Colonic mucosa (tissue), 4 donors: ENCODE data around the gene PUM1. TPM values are rescaled to one million over a fixed set of nuclear protein-coding genes. Genes with fewer than 3 reads are reported as not detected.

Source experiments
- DNase-seq: peaks from one replicate; pipeline ENCODE4 v3.0.0-alpha.2; 2020
- H3K27ac ChIP-seq: fragments of 200-600 bp; one replicate; pipeline ENCODE4 v1.8.0; 2021
- H3K27me3 ChIP-seq: fragments of 200-600 bp; one replicate; pipeline ENCODE4 v1.8.0; 2021
- H3K36me3 ChIP-seq: fragments of 200-600 bp; one replicate; pipeline ENCODE4 v1.8.0; 2021
- H3K4me1 ChIP-seq: fragments of 200-600 bp; one replicate; pipeline ENCODE4 v1.8.0; 2021; ENCODE audit warnings: mild to moderate bottlenecking
- H3K4me3 ChIP-seq: fragments of 200-600 bp; one replicate; pipeline ENCODE4 v1.8.0; 2021
- H3K9ac ChIP-seq, 2 donors: one replicate each; pipeline ENCODE4 v1.7.0; 2013; ENCODE audit warnings: control low read depth in 2 of 2, low read depth in 2 of 2, low read length in 2 of 2
- H3K9me3 ChIP-seq: fragments of 200-600 bp; one replicate; pipeline ENCODE4 v1.8.0; 2021
- CTCF ChIP-seq: fragments of 200-600 bp; IDR thresholded peaks from one replicate; pipeline ENCODE4 v1.8.0; 2022; ENCODE audit warnings: antibody characterized with exemption, mild to moderate bottlenecking
- intact Hi-C: fragments of 100-400 bp; cut with DNase I; formaldehyde crosslinking; loops from one replicate; pipeline ENCODE4 v1.14.1; 2022
- total RNA-seq, 2 donors: library from RNA; stranded (reverse); fragmentation: NEBNext Ultra II Directional in 1 of 2; extraction: Animal tissue kit (Norgen Biotek cat#: 25700) in 1 of 2; gene quantifications; one replicate each; pipeline ENCODE4 v1.2.1, GENCODE V29; 2021
- donor health status: healthy.
- donor health status: DM: no; HTN: no; CAD: no.
- donor health status: DM: no; HTN: no; CAD: no.

Gene PUM1
- total RNA-seq, 2 donors from 2014 or later, result 119 to 124 TPM

GRCh38 chr1:30900931-30901560 lies 164.5 kb downstream of the PUM1 start:
- DNase-seq, result no peak
- Histone ChIP-seq H3K9ac (no peak overlapping the region), H3K9me3 (no peaks in the 10 kb centered on the region), H3K4me3 (no peak overlapping the region), H3K27ac (no peak overlapping the region), H3K4me1 (no peaks in the 10 kb centered on the region), H3K27me3 (no peaks in the 10 kb centered on the region), H3K36me3 (no peaks in the 10 kb centered on the region)
- TF ChIP-seq CTCF, result no peak
- intact Hi-C loops, result no loop called here

GRCh38 chr1:30900486-30900885 lies 165.0 kb downstream of the PUM1 start:
- no peaks in the 10 kb centered on the region for H3K27me3 ChIP-seq
- TF ChIP-seq CTCF, result no peak
- H3K9me3 ChIP-seq, result no peaks in the 10 kb centered on the region
- no peak overlapping the region for H3K9ac ChIP-seq
- no peaks in the 10 kb centered on the region for H3K4me1 ChIP-seq
- H3K4me3 ChIP-seq, result no peak overlapping the region
- no peak for DNase-seq
- intact Hi-C loops, result no loop called here
- H3K36me3 ChIP-seq, result no peaks in the 10 kb centered on the region
- H3K27ac ChIP-seq, result no peak overlapping the region

GRCh38 chr1:30899577-30900389 lies 165.7 kb downstream of the PUM1 start:
- Histone ChIP-seq H3K27ac (no peak overlapping the region), H3K9ac (no peak overlapping the region), H3K9me3 (no peaks in the 10 kb centered on the region), H3K27me3 (no peaks in the 10 kb centered on the region), H3K4me3 (no peak overlapping the region), H3K36me3 (no peaks in the 10 kb centered on the region), H3K4me1 (no peaks in the 10 kb centered on the region)
- intact Hi-C loops, result no loop called here
- TF ChIP-seq CTCF, result no peak
- no peak for DNase-seq

GRCh38 chr1:30898031-30898815 lies 167.3 kb downstream of the PUM1 start:
- Histone ChIP-seq H3K9me3 (no peaks in the 10 kb centered on the region), H3K27me3 (no peaks in the 10 kb centered on the region), H3K27ac (no peak overlapping the region), H3K4me3 (no peak overlapping the region), H3K9ac (no peak overlapping the region), H3K36me3 (no peaks in the 10 kb centered on the region), H3K4me1 (no peaks in the 10 kb centered on the region)
- no peak for TF ChIP-seq CTCF
- DNase-seq, result no peak
- intact Hi-C loops, result no loop called here

GRCh38 chr1:30896905-30897304 lies 168.6 kb downstream of the PUM1 start:
- DNase-seq, result no peak
- Histone ChIP-seq H3K9ac (no peak overlapping the region), H3K4me1 (no peaks in the 10 kb centered on the region), H3K4me3 (no peak overlapping the region), H3K36me3 (no peaks in the 10 kb centered on the region), H3K27ac (no peak overlapping the region), H3K27me3 (no peaks in the 10 kb centered on the region), H3K9me3 (no peaks in the 10 kb centered on the region)
- intact Hi-C loops, result no loop called here
- no peak for TF ChIP-seq CTCF
